Measurements from ENCODE around the gene CLHC1. TPM values are rescaled to one million over a fixed set of nuclear protein-coding genes. Genes with fewer than 3 reads are reported as not detected.
A peak's percentile ranks its signal among the peaks of the same experiment; 100 is the strongest.

The CLHC1 gene
- total and polyA plus RNA-seq, 2 experiments from 2014 or later, result 10.6 to 21.1 TPM

DNA sequence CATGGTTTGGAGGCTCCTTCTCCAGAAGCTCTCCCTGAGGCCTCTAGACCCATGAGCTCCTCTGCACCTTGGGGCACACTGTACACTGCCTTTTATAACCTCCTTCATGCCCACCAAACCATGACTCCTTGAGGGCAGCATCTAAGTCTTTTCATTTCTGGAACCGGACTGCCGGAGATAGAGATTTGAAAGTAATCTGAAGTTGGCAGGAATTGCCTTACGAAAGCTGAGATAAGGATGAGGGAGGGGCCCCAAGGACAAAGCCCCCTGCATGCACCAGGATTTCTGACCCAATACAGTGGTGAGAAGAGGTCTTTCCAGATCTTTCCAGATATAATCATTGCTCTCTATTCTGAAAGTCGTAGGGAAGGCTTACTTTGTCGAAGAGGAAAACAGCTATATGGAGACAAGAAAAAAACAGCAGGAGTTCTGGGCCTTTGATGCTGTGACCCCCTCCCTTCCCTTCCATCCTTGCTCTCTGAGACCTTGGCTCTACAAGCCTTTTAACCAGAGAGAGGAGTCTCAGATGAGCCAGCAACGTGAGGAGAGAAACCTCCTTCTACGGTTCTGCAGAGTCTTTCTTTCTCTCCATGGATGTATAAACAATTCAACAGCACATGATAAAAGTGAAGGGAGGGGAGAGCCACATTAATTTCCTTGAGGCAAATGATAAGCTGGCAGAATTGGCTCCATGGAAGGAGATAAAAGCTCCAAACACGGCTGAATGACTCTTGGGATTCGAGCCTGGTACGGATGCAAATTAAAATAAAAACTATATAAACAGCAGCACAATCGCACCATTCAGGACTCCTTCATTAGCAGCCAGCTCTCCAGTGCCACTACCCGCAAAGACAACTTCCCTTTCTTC, 93.8 kb downstream of the CLHC1 start:
- H4K20me1 ChIP-seq (ENCODE audit: insufficient read depth, poor library complexity, severe bottlenecking), result no peaks in the 10 kb centered on the region
- no peaks in the 10 kb centered on the region for H3K27me3 ChIP-seq
- H3K9me3 ChIP-seq (ENCODE audit: low read depth), result no peaks in the 10 kb centered on the region
- no peak overlapping the region for H3K27ac ChIP-seq
- no peaks in the 10 kb centered on the region for H3K9me2 ChIP-seq (replicated peaks; ENCODE audit: insufficient read depth)
- no peak overlapping the region for H2AFZ ChIP-seq
- no peak overlapping the region for H3K4me3 ChIP-seq
- no peaks in the 10 kb centered on the region for H3K79me2 ChIP-seq
- TF ChIP-seq, protein P1, sequence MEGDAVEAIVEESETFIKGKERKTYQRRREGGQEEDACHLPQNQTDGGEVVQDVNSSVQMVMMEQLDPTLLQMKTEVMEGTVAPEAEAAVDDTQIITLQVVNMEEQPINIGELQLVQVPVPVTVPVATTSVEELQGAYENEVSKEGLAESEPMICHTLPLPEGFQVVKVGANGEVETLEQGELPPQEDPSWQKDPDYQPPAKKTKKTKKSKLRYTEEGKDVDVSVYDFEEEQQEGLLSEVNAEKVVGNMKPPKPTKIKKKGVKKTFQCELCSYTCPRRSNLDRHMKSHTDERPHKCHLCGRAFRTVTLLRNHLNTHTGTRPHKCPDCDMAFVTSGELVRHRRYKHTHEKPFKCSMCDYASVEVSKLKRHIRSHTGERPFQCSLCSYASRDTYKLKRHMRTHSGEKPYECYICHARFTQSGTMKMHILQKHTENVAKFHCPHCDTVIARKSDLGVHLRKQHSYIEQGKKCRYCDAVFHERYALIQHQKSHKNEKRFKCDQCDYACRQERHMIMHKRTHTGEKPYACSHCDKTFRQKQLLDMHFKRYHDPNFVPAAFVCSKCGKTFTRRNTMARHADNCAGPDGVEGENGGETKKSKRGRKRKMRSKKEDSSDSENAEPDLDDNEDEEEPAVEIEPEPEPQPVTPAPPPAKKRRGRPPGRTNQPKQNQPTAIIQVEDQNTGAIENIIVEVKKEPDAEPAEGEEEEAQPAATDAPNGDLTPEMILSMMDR (IDR thresholded peaks at IDR 0.05; ENCODE audit: poor library complexity), result no peak
- TF ChIP-seq EZH2 (IDR thresholded peaks at IDR 0.05; ENCODE audit: borderline replicate concordance), result no peak
- TF ChIP-seq EZH2phosphoT487 (IDR thresholded peaks at IDR 0.05; ENCODE audit: low read depth, severe bottlenecking, unreplicated experiment), result no peak
- no peak for DNase-seq (ENCODE audit: low spot score)
- peak overlapping the region; percentile 27 for H3K4me2 ChIP-seq
- H3K36me3 ChIP-seq (replicated peaks; ENCODE audit: insufficient read depth, low read depth), result no peaks in the 10 kb centered on the region
- H3K4me1 ChIP-seq (ENCODE audit: insufficient read depth), result peaks cover 26% of the 10 kb centered on the region
- 55% methylated on average over 12 of the region's 12 CpGs for whole genome bisulfite sequencing (ENCODE audit: low lambda C conversion rate, missing lambda C conversion rate)

DNA sequence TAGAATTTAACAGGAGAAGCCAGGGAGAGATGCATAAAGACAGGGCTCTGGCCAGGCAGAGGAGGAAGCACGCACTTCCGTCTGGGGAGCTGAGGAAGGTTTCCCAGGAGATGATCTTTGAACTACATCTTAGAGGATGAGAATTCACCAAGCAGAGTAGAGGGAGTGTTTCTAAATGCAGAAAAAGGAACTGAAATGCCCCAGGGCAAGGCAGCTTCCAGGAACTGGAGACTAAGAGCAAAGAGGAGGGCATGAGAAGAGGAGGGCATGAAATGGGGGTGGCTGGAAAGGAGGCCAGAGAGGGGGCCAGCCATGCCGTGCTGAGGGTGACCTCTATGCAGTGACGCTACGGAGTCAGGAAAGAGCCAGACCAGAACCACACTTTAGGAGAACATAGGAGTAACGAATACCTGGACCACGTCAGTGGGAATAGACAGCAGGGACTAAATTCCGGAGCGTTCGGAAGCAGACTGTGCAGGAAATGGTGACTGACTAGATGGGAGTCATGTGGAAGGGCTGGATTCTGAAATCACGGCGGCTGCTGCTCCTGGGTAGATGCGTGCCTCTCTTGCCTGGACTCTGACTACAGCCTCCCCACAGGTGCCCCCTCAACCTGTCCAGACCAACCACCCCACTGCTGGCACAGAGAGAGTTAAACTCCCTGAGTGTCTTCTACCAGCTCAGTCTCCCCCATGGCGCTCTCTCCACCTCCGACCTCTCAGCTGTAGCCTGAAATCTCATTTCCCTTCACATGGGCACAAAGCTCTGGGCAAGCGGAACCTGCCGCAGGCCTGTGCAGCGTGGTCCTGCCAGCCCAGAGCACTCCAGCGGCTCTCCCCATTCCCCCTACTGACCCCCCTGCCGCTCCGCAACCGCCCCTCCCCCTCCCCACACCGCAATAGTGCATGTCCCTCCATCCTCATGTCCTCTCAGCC, 94.8 kb downstream of the CLHC1 start:
- no peaks in the 10 kb centered on the region for H3K27me3 ChIP-seq
- TF ChIP-seq EZH2phosphoT487 (IDR thresholded peaks at IDR 0.05; ENCODE audit: low read depth, severe bottlenecking, unreplicated experiment), result no peak
- TF ChIP-seq EZH2 (IDR thresholded peaks at IDR 0.05; ENCODE audit: borderline replicate concordance), result no peak
- TF ChIP-seq, protein P1 (IDR thresholded peaks at IDR 0.05; ENCODE audit: poor library complexity), result no peak
- 71% methylated on average over 17 of the region's 23 CpGs for WGBS (ENCODE audit: low lambda C conversion rate, missing lambda C conversion rate)
- no peaks in the 10 kb centered on the region for H3K9me3 ChIP-seq (ENCODE audit: low read depth)
- no peak for DNase-seq (ENCODE audit: low spot score)
- no peaks in the 10 kb centered on the region for H3K9me2 ChIP-seq (replicated peaks; ENCODE audit: insufficient read depth)
- H2AFZ ChIP-seq, result no peak overlapping the region
- peak overlapping the region; percentile 62 for H3K27ac ChIP-seq
- H3K36me3 ChIP-seq (replicated peaks; ENCODE audit: insufficient read depth, low read depth), result no peaks in the 10 kb centered on the region
- H3K79me2 ChIP-seq, result no peaks in the 10 kb centered on the region
- H3K4me2 ChIP-seq, result peak overlapping the region; percentile 2
- H4K20me1 ChIP-seq (ENCODE audit: insufficient read depth, poor library complexity, severe bottlenecking), result no peaks in the 10 kb centered on the region
- no peak overlapping the region for H3K4me3 ChIP-seq
- H3K4me1 ChIP-seq (ENCODE audit: insufficient read depth), result peaks cover 26% of the 10 kb centered on the region

DNA sequence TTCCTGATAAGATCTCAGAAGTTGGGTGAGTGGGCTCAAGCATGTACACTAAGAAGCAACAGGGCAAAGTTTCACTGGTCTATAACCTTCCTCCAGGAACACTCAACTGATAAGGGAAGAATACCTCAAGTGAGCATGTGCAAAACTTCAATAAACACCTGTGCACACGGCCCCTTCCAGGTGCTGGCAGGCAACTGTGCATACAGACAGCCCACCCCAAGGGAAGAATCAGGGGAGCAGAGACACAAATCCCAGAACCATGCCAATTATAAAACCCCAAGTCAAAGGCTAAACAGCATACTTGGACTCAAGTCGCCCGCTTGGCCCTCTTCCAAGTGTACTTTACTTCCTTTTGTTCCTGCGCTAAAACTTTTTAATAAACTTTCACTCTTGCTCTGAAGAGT, 96.0 kb downstream of the CLHC1 start:
- peak overlapping the region; percentile 62 for H3K27ac ChIP-seq
- 70% methylated on average over 4 of the region's 4 CpGs for WGBS (ENCODE audit: low lambda C conversion rate, missing lambda C conversion rate)
- no peaks in the 10 kb centered on the region for H3K9me3 ChIP-seq (ENCODE audit: low read depth)
- peak overlapping the region; percentile 2 for H3K4me2 ChIP-seq
- peaks cover 26% of the 10 kb centered on the region for H3K4me1 ChIP-seq (ENCODE audit: insufficient read depth)
- no peak overlapping the region for H2AFZ ChIP-seq
- H3K79me2 ChIP-seq, result no peaks in the 10 kb centered on the region
- no peaks in the 10 kb centered on the region for H3K27me3 ChIP-seq
- no peaks in the 10 kb centered on the region for H4K20me1 ChIP-seq (ENCODE audit: insufficient read depth, poor library complexity, severe bottlenecking)
- H3K36me3 ChIP-seq (replicated peaks; ENCODE audit: insufficient read depth, low read depth), result no peaks in the 10 kb centered on the region
- TF ChIP-seq EZH2phosphoT487 (IDR thresholded peaks at IDR 0.05; ENCODE audit: low read depth, severe bottlenecking, unreplicated experiment) (no peak), EZH2 (IDR thresholded peaks at IDR 0.05; ENCODE audit: borderline replicate concordance) (no peak)
- TF ChIP-seq, protein P1 (IDR thresholded peaks at IDR 0.05; ENCODE audit: poor library complexity), result no peak
- no peaks in the 10 kb centered on the region for H3K9me2 ChIP-seq (replicated peaks; ENCODE audit: insufficient read depth)
- no peak overlapping the region for H3K4me3 ChIP-seq
- DNase-seq (ENCODE audit: low spot score), result peak; percentile 46
